ENCODE data around the gene TACC3.

TACC3 gene

GRCh38 chr4:1757836-1758235 is 36.5 kb downstream of the TACC3 start:
- in situ Hi-C loops (cut with MboI; ENCODE audit: low sequenced_read_pairs): no loop called here

- in situ Hi-C loops (cut with MboI; ENCODE audit: low sequenced_read_pairs): no loop called here
These were observed 37.2 kb downstream of the TACC3 start for GRCh38 chr4:1758306-1759121.

GRCh38 chr4:1759170-1759817 is 38.0 kb downstream of the TACC3 start:
- in situ Hi-C loops (cut with MboI; ENCODE audit: low sequenced_read_pairs): no loop called here

GRCh38 chr4:1759818-1760223 is 38.5 kb downstream of the TACC3 start:
- in situ Hi-C loops (cut with MboI; ENCODE audit: low sequenced_read_pairs): no loop called here

GRCh38 chr4:1760521-1761071 is 39.3 kb downstream of the TACC3 start:
- in situ Hi-C loops (cut with MboI; ENCODE audit: low sequenced_read_pairs): no loop called here

GRCh38 chr4:1761130-1761689 is 39.9 kb downstream of the TACC3 start:
- in situ Hi-C loops (cut with MboI; ENCODE audit: low sequenced_read_pairs): no loop called here

- in situ Hi-C loops (cut with MboI; ENCODE audit: low sequenced_read_pairs): no loop called here
These were observed 41.1 kb downstream of the TACC3 start for GRCh38 chr4:1762264-1763010.

- in situ Hi-C loops (cut with MboI; ENCODE audit: low sequenced_read_pairs): no loop called here
These were observed 41.8 kb downstream of the TACC3 start for GRCh38 chr4:1763070-1763549.

- in situ Hi-C loops (cut with MboI; ENCODE audit: low sequenced_read_pairs): no loop called here
These were observed 42.3 kb downstream of the TACC3 start for GRCh38 chr4:1763550-1764080.

- in situ Hi-C loops (cut with MboI; ENCODE audit: low sequenced_read_pairs): no loop called here
These were observed 43.3 kb downstream of the TACC3 start for GRCh38 chr4:1764670-1765069.

GRCh38 chr4:1765409-1766072 is 44.2 kb downstream of the TACC3 start:
- in situ Hi-C loops (cut with MboI; ENCODE audit: low sequenced_read_pairs): no loop called here

- in situ Hi-C loops (cut with MboI; ENCODE audit: low sequenced_read_pairs): no loop called here
These were observed 45.1 kb downstream of the TACC3 start for GRCh38 chr4:1766106-1767060.

- in situ Hi-C loops (cut with MboI; ENCODE audit: low sequenced_read_pairs): no loop called here
These were observed 45.9 kb downstream of the TACC3 start for GRCh38 chr4:1767061-1767769.

- in situ Hi-C loops (cut with MboI; ENCODE audit: low sequenced_read_pairs): no loop called here
These were observed 46.5 kb downstream of the TACC3 start for GRCh38 chr4:1767770-1768366.

GRCh38 chr4:1768367-1769034 is 47.2 kb downstream of the TACC3 start:
- in situ Hi-C loops (cut with MboI; ENCODE audit: low sequenced_read_pairs): no loop called here

- in situ Hi-C loops (cut with MboI; ENCODE audit: low sequenced_read_pairs): no loop called here
These were observed 48.4 kb downstream of the TACC3 start for GRCh38 chr4:1769692-1770091.

- in situ Hi-C loops (cut with MboI; ENCODE audit: low sequenced_read_pairs): no loop called here
These were observed 48.9 kb downstream of the TACC3 start for GRCh38 chr4:1770245-1770644.
